ENCODE results near the gene KCNK13. TPM values are rescaled to one million over a fixed set of nuclear protein-coding genes. Genes with fewer than 3 reads are reported as not detected.

KCNK13 gene
- total RNA-seq (2014; rRNA removed; shearing (Covaris generic)) (0.89 and 1.0 TPM in 2 replicates), polyA plus RNA-seq (2016; fragmentation: Nextera tagmentation; extraction: Ambion mirVana) (0.21 and 0.42 TPM in 2 replicates)
- long read RNA-seq = 0 reads

GRCh38 chr14:90061685-90062126 is at the start of gene KCNK13:
Gene KCNK13 (plus strand): TSS chr14:90061994. CDS start chr14:90062206, 212 bp downstream.
- Histone ChIP-seq H3F3A (replicated peaks; ENCODE audit: low read depth) (peaks cover 5% of the 10 kb centered on the region; the same call in 1 of the 2 replicates), H4K20me1 (replicated peaks; ENCODE audit: insufficient read depth) (0 out of 2 replicates have a peak, but pooled peaks cover 3% of the 10 kb centered on the region), H3K36me3 (ENCODE audit: insufficient read depth) (no peaks in the 10 kb centered on the region), H3K9me2 (ENCODE audit: insufficient read depth) (no peaks in the 10 kb centered on the region), H3K4me1 (ENCODE audit: insufficient read depth) (peaks cover 24% of the 10 kb centered on the region), H3K4me2 (peak within 1 kb of the TSS; percentile 94), H2AFZ (peak within 1 kb of the TSS; percentile 98), H3K27me3 (ENCODE audit: insufficient read depth) (peaks cover 79% of the 10 kb centered on the region), H3K79me2 (replicated peaks; ENCODE audit: insufficient read depth) (no peaks in the 10 kb centered on the region), H3K4me3 (peak within 1 kb of the TSS; percentile 86), H3K27ac (ENCODE audit: low read depth) (no peak within 1 kb of the TSS)
- Mint-ChIP-seq H3K9me3 (no peaks in the 10 kb centered on the region), H3K4me1 (peaks cover 26% of the 10 kb centered on the region), H3K4me3 (peak within 1 kb of the TSS; percentile 81), H3K27ac (no peak within 1 kb of the TSS), H3K36me3 (ENCODE audit: low read depth) (no peaks in the 10 kb centered on the region), H3K27me3 (ENCODE audit: insufficient read depth, low read depth, poor library complexity) (peaks cover 56% of the 10 kb centered on the region)
- DNase-seq (ENCODE audit: low spot score) = peak; percentile 72
- ATAC-seq = peak; percentile 12
- TF ChIP-seq EZH2 (IDR thresholded peaks at IDR 0.05; ENCODE audit: low read depth, unreplicated experiment) (peak; percentile 80), EZH2phosphoT487 (IDR thresholded peaks at IDR 0.05; ENCODE audit: unreplicated experiment) (peak; percentile 71), JUNB (IDR thresholded peaks at IDR 0.05; ENCODE audit: unreplicated experiment) (no peak)

DNA sequence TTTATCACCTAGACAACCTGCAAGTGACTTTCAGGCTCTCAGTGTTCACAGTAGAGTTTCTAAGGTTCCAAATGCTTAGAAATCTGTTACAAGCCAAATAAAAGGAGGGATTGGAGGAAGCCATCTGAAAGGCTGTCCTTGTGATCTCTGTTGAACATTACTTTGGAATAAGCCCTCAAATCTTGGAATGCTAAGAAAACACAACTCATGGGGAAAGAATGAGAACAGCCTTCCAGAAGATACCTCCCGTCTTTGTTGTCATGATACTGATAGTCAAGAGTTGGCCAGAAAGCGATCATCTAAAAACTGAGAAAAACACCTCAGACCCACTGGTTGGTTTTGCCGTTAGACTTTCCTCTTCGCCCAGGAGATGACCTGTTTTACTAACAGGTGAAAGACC is 44.4 kb upstream of the KCNK13 start:
- Histone ChIP-seq H3K4me3 (no peak overlapping the region), H3K4me2 (no peak overlapping the region), H3F3A (replicated peaks; ENCODE audit: low read depth) (no peaks in the 10 kb centered on the region), H3K79me2 (replicated peaks; ENCODE audit: insufficient read depth) (no peaks in the 10 kb centered on the region), H3K27ac (ENCODE audit: low read depth) (no peak overlapping the region), H3K9me2 (ENCODE audit: insufficient read depth) (no peaks in the 10 kb centered on the region), H2AFZ (no peak overlapping the region), H3K4me1 (ENCODE audit: insufficient read depth) (no peaks in the 10 kb centered on the region), H3K27me3 (ENCODE audit: insufficient read depth) (no peaks in the 10 kb centered on the region), H4K20me1 (replicated peaks; ENCODE audit: insufficient read depth) (no peaks in the 10 kb centered on the region), H3K36me3 (ENCODE audit: insufficient read depth) (peaks cover 16% of the 10 kb centered on the region; the same call in 1 of the 2 replicates)
- no peak overlapping the region for H3K4me3 Mint-ChIP-seq
- ATAC-seq (no peak), DNase-seq (ENCODE audit: low spot score) (no peak)
- no peaks in the 10 kb centered on the region for H3K4me1 Mint-ChIP-seq
- H3K36me3 Mint-ChIP-seq (ENCODE audit: low read depth) = peaks cover 45% of the 10 kb centered on the region
- no peak for TF ChIP-seq STAT1 (IDR thresholded peaks at IDR 0.05; ENCODE audit: unreplicated experiment)
- no peak for TF ChIP-seq ZNF331 (CRISPR knock-in tag; IDR thresholded peaks at IDR 0.05; ENCODE audit: low read depth)
- no peak for TF ChIP-seq POLR2AphosphoS5 (IDR thresholded peaks at IDR 0.05; ENCODE audit: low read depth)
- TF ChIP-seq, protein P1, sequence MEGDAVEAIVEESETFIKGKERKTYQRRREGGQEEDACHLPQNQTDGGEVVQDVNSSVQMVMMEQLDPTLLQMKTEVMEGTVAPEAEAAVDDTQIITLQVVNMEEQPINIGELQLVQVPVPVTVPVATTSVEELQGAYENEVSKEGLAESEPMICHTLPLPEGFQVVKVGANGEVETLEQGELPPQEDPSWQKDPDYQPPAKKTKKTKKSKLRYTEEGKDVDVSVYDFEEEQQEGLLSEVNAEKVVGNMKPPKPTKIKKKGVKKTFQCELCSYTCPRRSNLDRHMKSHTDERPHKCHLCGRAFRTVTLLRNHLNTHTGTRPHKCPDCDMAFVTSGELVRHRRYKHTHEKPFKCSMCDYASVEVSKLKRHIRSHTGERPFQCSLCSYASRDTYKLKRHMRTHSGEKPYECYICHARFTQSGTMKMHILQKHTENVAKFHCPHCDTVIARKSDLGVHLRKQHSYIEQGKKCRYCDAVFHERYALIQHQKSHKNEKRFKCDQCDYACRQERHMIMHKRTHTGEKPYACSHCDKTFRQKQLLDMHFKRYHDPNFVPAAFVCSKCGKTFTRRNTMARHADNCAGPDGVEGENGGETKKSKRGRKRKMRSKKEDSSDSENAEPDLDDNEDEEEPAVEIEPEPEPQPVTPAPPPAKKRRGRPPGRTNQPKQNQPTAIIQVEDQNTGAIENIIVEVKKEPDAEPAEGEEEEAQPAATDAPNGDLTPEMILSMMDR (conservative IDR thresholded peaks at IDR 0.05; ENCODE audit: low read depth in 2 of 2) = no peak
- no peak for TF ChIP-seq REST (IDR thresholded peaks at IDR 0.05; ENCODE audit: unreplicated experiment)
- no peak for TF ChIP-seq EZH2phosphoT487 (IDR thresholded peaks at IDR 0.05; ENCODE audit: unreplicated experiment)
- no peaks in the 10 kb centered on the region for H3K27me3 Mint-ChIP-seq (ENCODE audit: insufficient read depth, low read depth, poor library complexity)
- H3K9me3 Mint-ChIP-seq = peaks cover 10% of the 10 kb centered on the region
- no peak overlapping the region for H3K27ac Mint-ChIP-seq

All from GM23338 (cell line).